GM23248 (cell line): ENCODE results near the gene CD164L2. TPM values are rescaled to one million over a fixed set of nuclear protein-coding genes. Genes with fewer than 3 reads are reported as not detected.

ENCODE experiments used
- DNase-seq: peaks from one replicate; pipeline ENCODE4 v3.0.0-alpha.2; 2015
- H2AFZ ChIP-seq: fragments of 200-600 bp; sonication (generic); 2 replicates; pipeline ENCODE4 v1.6.1; 2016; ENCODE audit warnings: antibody characterized with exemption
- H3F3A ChIP-seq: fragments of 200-600 bp; sonication (generic); 2 replicates; pipeline ENCODE4 v1.6.1; 2016; ENCODE audit warnings: mild to moderate bottlenecking, antibody characterized with exemption, mixed run types; ENCODE audit not compliant: insufficient read depth
- H3K27ac ChIP-seq: fragments of 200-600 bp; sonication (generic); 2 replicates; pipeline ENCODE4 v1.5.1; 2016; ENCODE audit warnings: mild to moderate bottlenecking
- H3K27me3 ChIP-seq: fragments of 200-600 bp; sonication (generic); replicated peaks from 2 replicates; pipeline ENCODE4 v1.6.1; 2016; ENCODE audit warnings: mild to moderate bottlenecking; ENCODE audit not compliant: insufficient read depth
- H3K36me3 ChIP-seq: fragments of 200-600 bp; sonication (generic); 2 replicates; pipeline ENCODE4 v1.6.1; 2016; ENCODE audit warnings: low read depth, mild to moderate bottlenecking
- H3K4me1 ChIP-seq: fragments of 200-600 bp; sonication (generic); 2 replicates; pipeline ENCODE4 v1.6.1; 2016; ENCODE audit warnings: mild to moderate bottlenecking; ENCODE audit not compliant: insufficient read depth
- H3K4me2 ChIP-seq: fragments of 200-600 bp; sonication (generic); one replicate; pipeline ENCODE4 v1.6.1; 2016; ENCODE audit warnings: mild to moderate bottlenecking; ENCODE audit not compliant: unreplicated experiment
- H3K4me3 ChIP-seq: fragments of 200-600 bp; sonication (generic); 2 replicates; pipeline ENCODE4 v1.5.1; 2016; ENCODE audit warnings: mild to moderate bottlenecking
- H3K79me2 ChIP-seq: fragments of 200-600 bp; sonication (generic); 2 replicates; pipeline ENCODE4 v1.6.1; 2016; ENCODE audit warnings: mild to moderate bottlenecking; ENCODE audit not compliant: insufficient read depth
- H3K9ac ChIP-seq: fragments of 200-600 bp; sonication (generic); 2 replicates; pipeline ENCODE4 v1.6.1; 2016; ENCODE audit warnings: mild to moderate bottlenecking
- H3K9me2 ChIP-seq: fragments of 200-600 bp; sonication (generic); 2 replicates; pipeline ENCODE4 v1.6.1; 2016; ENCODE audit warnings: mixed run types, mild to moderate bottlenecking, moderate library complexity; ENCODE audit not compliant: insufficient read depth
- H3K9me3 ChIP-seq: fragments of 200-600 bp; sonication (generic); one replicate; pipeline ENCODE4 v1.6.1; 2017; ENCODE audit warnings: low read depth
- H4K20me1 ChIP-seq: fragments of 200-600 bp; sonication (generic); 2 replicates; pipeline ENCODE4 v1.6.0; 2016; ENCODE audit not compliant: insufficient read depth
- EZH2 ChIP-seq: fragments of 200-600 bp; sonication (generic); IDR thresholded peaks from 2 replicates; pipeline ENCODE4 v1.6.1; 2018; ENCODE audit warnings: antibody characterized with exemption, mild to moderate bottlenecking; ENCODE audit not compliant: insufficient read depth, poor library complexity, severe bottlenecking
- EZH2phosphoT487 ChIP-seq: fragments of 200-600 bp; sonication (generic); IDR thresholded peaks from 2 replicates; pipeline ENCODE4 v1.6.1; 2018; ENCODE audit warnings: antibody characterized with exemption, moderate library complexity, mild to moderate bottlenecking, low read depth; ENCODE audit not compliant: insufficient read depth
- WGBS, 2 experiments: methylation state at CpG; one replicate each; pipeline ENCODE4 v1.1.6; 2015 to 2017; ENCODE audit warnings: low lambda C conversion rate in 2 of 2, low coverage in 1 of 2; ENCODE audit errors: missing lambda C conversion rate in 2 of 2; 5-methylcytosine and 5-hydroxymethylcytosine counted together
- in situ Hi-C: fragments of 300-500 bp; cut with MboI; formaldehyde crosslinking; loops from 2 replicates; pipeline ENCODE4 v1.15.0; 2020
- polyA plus RNA-seq: library from polyadenylated mRNA; unstranded; fragments of >200 nt; fragmentation: Nextera tagmentation; extraction: Ambion mirVana; gene quantifications from 2 replicates; pipeline ENCODE4 v1.2.1, GENCODE V29; 2016
- total RNA-seq: library from RNA; depleted of rRNA; stranded (reverse); fragments of >200 nt; shearing (Covaris generic); gene quantifications from 2 replicates; pipeline ENCODE4 v1.2.3, GENCODE V29; 2014; rRNA removed

Gene CD164L2
- total and polyA plus RNA-seq, 2 experiments from 2014 or later: not detected

- TF ChIP-seq EZH2: no peak
- in situ Hi-C loops: no loop called here
- Histone ChIP-seq H3K9ac (peak overlapping the region; percentile 14; the same call in 1 of the 2 replicates), H3K9me3 (no peaks in the 10 kb centered on the region), H4K20me1 (no peaks in the 10 kb centered on the region; the same call in 1 of the 2 replicates), H3K4me3 (no peak overlapping the region), H3K36me3 (peaks cover 9% of the 10 kb centered on the region; the same call in 1 of the 2 replicates), H3K9me2 (no peaks in the 10 kb centered on the region), H3K4me2 (no peak overlapping the region), H3K4me1 (no peaks in the 10 kb centered on the region), H3K79me2 (peaks cover 38% of the 10 kb centered on the region), H3K27me3 (no peaks in the 10 kb centered on the region), H3K27ac (no peak overlapping the region), H3F3A (no peaks in the 10 kb centered on the region), H2AFZ (no peak overlapping the region)
- DNase-seq: peak; percentile 64
- 60% methylated on average over 11 of the region's 11 CpGs for WGBS, 2 experiments
These were observed 50.4 kb downstream of the CD164L2 start for GRCh38 chr1:27332536-27333281.

- Histone ChIP-seq H3K4me3 (no peak overlapping the region), H3K27me3 (no peaks in the 10 kb centered on the region), H3K27ac (no peak overlapping the region), H4K20me1 (no peaks in the 10 kb centered on the region; the same call in 1 of the 2 replicates), H3K4me2 (no peak overlapping the region), H3K79me2 (peaks cover 46% of the 10 kb centered on the region), H3K9me2 (no peaks in the 10 kb centered on the region), H3K36me3 (peaks cover 9% of the 10 kb centered on the region; the same call in 1 of the 2 replicates), H3K9me3 (no peaks in the 10 kb centered on the region), H2AFZ (no peak overlapping the region), H3K9ac (no peak overlapping the region), H3F3A (no peaks in the 10 kb centered on the region), H3K4me1 (0 out of 2 replicates have a peak, but pooled peaks cover 5% of the 10 kb centered on the region)
- TF ChIP-seq EZH2phosphoT487: no peak
- no peak for TF ChIP-seq EZH2
- WGBS, 2 experiments: 71% methylated on average over 5 of the region's 5 CpGs
- no peak for DNase-seq
- in situ Hi-C loops: no loop called here
These were observed 51.2 kb downstream of the CD164L2 start for GRCh38 chr1:27331922-27332321.

- peaks cover 9% of the 10 kb centered on the region; the same call in 1 of the 2 replicates for H3K36me3 ChIP-seq
These were observed 51.7 kb downstream of the CD164L2 start for GRCh38 chr1:27331426-27331825.

GRCh38 chr1:27330786-27331185 lies 52.3 kb downstream of the CD164L2 start:
- Histone ChIP-seq H3K4me1 (0 out of 2 replicates have a peak, but pooled peaks cover 7% of the 10 kb centered on the region), H3K79me2 (peaks cover 57% of the 10 kb centered on the region), H3K9me2 (no peaks in the 10 kb centered on the region), H2AFZ (no peak overlapping the region), H3K27me3 (no peaks in the 10 kb centered on the region), H3K4me2 (no peak overlapping the region), H3K36me3 (peaks cover 9% of the 10 kb centered on the region; the same call in 1 of the 2 replicates), H3K27ac (no peak overlapping the region), H3K4me3 (no peak overlapping the region), H3K9ac (no peak overlapping the region), H4K20me1 (no peaks in the 10 kb centered on the region; the same call in 1 of the 2 replicates), H3F3A (no peaks in the 10 kb centered on the region), H3K9me3 (no peaks in the 10 kb centered on the region)
- DNase-seq: no peak
- WGBS, 2 experiments: 84 to 85% methylated on average over 8 of the region's 8 CpGs
- in situ Hi-C loops: no loop called here
- TF ChIP-seq EZH2phosphoT487: no peak
- TF ChIP-seq EZH2: no peak

More at GRCh38 chr1:27331426-27331825, 51.7 kb downstream of the CD164L2 start:
- Histone ChIP-seq H3K4me1 (0 out of 2 replicates have a peak, but pooled peaks cover 7% of the 10 kb centered on the region), H3K27ac (no peak overlapping the region), H3K9me2 (no peaks in the 10 kb centered on the region), H3K27me3 (no peaks in the 10 kb centered on the region), H4K20me1 (no peaks in the 10 kb centered on the region; the same call in 1 of the 2 replicates), H3K9me3 (no peaks in the 10 kb centered on the region), H3K4me2 (no peak overlapping the region), H3K9ac (no peak overlapping the region), H2AFZ (no peak overlapping the region), H3K4me3 (no peak overlapping the region), H3F3A (no peaks in the 10 kb centered on the region), H3K79me2 (peaks cover 51% of the 10 kb centered on the region)
- TF ChIP-seq EZH2 (no peak), EZH2phosphoT487 (no peak)
- no peak for DNase-seq
- WGBS, 2 experiments: 84 to 92% methylated on average over 3 of the region's 3 CpGs
- in situ Hi-C loops: no loop called here

Other genes starting within 250 kb of the CD164L2 start
- gene SLC9A1, start 228.2 kb downstream of the CD164L2 start, total RNA-seq: 8.5 and 12.9 TPM in 2 replicates
- gene SLC9A1, start 228.2 kb downstream of the CD164L2 start, polyA plus RNA-seq: 20.0 and 23.7 TPM in 2 replicates
- gene WDTC1, start 148.7 kb downstream of the CD164L2 start, total RNA-seq: 23.9 and 24.0 TPM in 2 replicates
- 4.1 and 4.7 TPM in 2 replicates for gene WDTC1, start 148.7 kb downstream of the CD164L2 start, polyA plus RNA-seq
- gene TMEM222, start 61.2 kb downstream of the CD164L2 start, total RNA-seq: 46.7 and 53.0 TPM in 2 replicates
- 57.8 and 59.0 TPM in 2 replicates for gene TMEM222, start 61.2 kb downstream of the CD164L2 start, polyA plus RNA-seq
- gene SYTL1, start 41.3 kb downstream of the CD164L2 start, total RNA-seq: not detected in 2 replicates
- not detected in 2 replicates for gene SYTL1, start 41.3 kb downstream of the CD164L2 start, polyA plus RNA-seq
- gene MAP3K6, start 16.4 kb downstream of the CD164L2 start, total RNA-seq: 31.5 and 40.3 TPM in 2 replicates
- 13.7 and 17.9 TPM in 2 replicates for gene MAP3K6, start 16.4 kb downstream of the CD164L2 start, polyA plus RNA-seq
- not detected in 2 replicates for gene FCN3, start 8.5 kb downstream of the CD164L2 start, total RNA-seq
- not detected in 2 replicates for gene FCN3, start 8.5 kb downstream of the CD164L2 start, polyA plus RNA-seq
- 0.32 and 0.38 TPM in 2 replicates for gene GPR3, start 9.3 kb upstream of the CD164L2 start, total RNA-seq
- gene GPR3, start 9.3 kb upstream of the CD164L2 start, polyA plus RNA-seq: 1.6 and 1.8 TPM in 2 replicates
- 18.6 and 19.3 TPM in 2 replicates for gene WASF2, start 106.8 kb upstream of the CD164L2 start, total RNA-seq
- gene WASF2, start 106.8 kb upstream of the CD164L2 start, polyA plus RNA-seq: 117 and 118 TPM in 2 replicates
- 5.3 and 5.8 TPM in 2 replicates for gene AHDC1, start 220.8 kb upstream of the CD164L2 start, total RNA-seq
- gene AHDC1, start 220.8 kb upstream of the CD164L2 start, polyA plus RNA-seq: 3.9 and 4.5 TPM in 2 replicates